Smooth muscle cell of the brain vasculature (primary cell): Measurements from ENCODE around the gene FAM169A.
A peak's percentile ranks its signal among the peaks of the same experiment; 100 is the strongest.
"Not testable (repeated sequence)": the region's sequence is repeated elsewhere in the genome, so short reads cannot be mapped to it uniquely, and the experiment has no call there.

Source experiments
- DNase-seq: peaks from one replicate; pipeline ENCODE4 v3.0.0-alpha.2; 2012; ENCODE audit warnings: low read depth, low spot score

The FAM169A gene

DNA sequence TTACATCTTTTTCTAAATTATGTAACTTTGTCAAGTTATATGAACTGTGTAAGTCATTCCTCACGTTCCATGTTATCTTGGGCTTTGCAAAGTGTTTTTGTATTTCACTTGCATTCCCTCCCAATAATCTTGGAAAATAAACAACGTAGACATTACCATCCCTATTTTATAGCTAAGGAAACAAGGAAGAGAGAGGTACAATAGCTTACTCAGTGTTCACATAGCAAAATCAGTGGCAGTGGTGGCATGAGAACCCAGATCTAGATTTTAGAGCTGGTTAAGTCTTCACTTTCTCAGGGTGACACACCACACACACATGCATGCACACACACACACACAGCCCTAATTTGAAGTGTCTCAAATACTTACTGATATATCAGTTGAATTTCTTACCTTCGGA, 65.0 kb downstream of the FAM169A start:
- DNase-seq = no peak

DNA sequence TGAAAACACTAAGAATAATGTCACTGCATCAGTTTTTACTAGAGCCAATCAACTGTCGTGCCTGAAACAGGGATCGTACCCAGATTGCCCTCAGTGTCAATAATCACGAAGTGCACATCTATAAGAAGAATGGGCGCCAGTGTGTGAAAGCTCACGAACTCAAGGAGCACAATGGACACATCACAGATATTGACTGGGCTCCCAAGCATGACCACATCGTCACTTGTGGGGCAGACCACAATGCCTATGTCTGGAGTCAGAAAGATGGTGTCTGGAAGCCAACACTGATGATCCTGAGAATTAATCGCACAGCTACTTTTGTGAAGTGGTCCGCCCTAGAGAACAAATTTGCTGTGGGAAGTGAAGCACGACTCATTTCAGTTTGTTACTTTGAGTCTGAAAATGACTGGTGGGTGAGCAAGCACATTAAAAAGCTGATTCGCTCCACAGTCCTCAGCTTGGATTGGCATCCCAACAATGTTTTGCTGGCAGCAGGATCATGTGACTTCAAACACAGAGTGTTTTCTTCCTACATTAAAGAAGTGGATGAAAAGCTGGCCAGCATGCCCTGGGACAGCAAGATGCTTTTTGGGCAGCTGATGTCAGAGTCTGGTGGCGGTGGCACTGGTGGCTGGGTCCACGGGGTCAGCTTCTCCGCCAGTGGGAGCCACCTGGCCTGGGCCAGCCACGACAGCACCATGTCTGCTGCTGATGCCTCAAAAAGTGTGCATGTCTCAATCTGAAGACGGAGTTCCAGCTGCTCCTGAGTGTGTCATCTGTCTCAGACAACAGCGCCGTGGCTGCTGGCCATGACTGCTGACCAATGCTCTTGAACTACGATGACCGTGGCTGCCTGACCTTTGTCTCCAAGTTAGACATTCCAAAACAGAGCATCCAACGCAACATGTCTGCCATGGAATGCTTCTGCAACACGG, 66.9 kb downstream of the FAM169A start:
- no peak for DNase-seq

DNA sequence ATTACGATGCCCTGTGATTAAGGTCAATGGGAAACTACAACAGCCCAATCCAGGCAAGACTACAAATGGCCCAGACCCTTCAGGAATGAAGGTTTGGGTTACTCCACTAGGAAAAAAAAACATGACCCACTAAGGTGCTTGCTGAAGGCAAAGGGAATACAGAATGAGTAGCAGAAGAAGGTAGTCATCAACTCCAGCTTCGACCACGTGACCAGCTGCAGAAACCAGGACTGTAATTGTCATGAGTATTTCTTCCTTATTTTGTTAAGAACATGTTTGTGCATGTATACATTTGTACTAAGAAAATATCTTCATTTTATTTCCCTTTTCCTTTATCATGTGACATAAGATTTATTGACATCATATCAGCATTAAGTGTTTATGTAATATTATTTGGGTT, 74.5 kb downstream of the FAM169A start:
- DNase-seq = not testable (repeated sequence)

DNA sequence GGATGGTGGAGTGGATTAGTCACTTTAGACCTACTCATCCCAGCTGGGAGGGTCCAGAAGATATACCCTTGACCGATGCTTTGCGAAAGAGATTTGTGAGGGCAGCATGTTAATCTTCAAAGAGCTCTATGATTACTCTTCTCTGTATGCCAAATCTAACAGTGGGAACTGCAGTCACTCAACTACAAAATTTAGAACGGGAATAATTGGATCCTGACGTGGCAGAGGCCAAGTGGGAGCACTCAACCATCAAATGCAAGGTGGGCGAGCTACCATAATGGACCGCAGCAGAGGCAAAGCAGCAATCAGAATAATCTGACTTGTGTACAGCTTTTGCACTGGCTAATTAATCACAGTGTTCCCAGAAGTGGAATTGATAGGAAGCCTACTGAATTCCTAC, 78.8 kb downstream of the FAM169A start:
- DNase-seq = no peak

DNA sequence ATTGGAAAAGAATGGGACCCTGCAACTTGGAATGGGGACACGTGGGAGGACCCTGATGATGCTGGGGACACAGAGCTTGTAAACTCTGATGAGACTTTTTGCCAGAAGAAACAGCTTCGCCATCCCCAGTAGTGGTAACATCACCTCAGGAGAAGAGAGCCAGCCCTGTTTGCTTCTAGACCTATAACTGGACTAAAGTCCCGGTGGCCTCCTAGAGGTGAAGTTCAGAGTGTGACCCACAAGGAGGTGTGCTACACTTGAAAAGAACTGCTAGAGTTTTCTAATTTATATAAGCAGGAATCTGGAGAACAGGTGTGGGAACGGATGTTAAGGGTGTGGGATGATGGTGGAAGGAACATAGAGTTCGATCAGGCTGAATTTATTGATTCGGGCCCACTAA, 79.3 kb downstream of the FAM169A start:
- DNase-seq = no peak

DNA sequence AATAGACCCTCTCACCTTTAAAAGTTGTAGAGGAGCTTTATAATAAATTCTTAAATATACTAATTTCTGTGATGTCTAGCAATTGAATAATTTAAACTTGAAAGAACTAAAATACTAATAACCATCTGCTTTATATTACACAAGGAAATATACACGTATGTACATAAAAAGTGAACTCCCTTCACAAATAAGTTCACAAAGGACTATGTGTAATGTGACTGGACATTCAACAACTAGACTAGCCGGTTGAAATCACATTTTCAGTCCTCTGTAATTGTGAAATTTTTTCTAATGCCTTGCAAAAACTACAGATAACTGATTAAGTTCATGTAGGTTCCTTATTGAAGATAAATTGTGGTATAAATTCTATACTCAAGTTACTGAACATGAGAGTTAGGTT, 87.6 kb downstream of the FAM169A start:
- DNase-seq = no peak

DNA sequence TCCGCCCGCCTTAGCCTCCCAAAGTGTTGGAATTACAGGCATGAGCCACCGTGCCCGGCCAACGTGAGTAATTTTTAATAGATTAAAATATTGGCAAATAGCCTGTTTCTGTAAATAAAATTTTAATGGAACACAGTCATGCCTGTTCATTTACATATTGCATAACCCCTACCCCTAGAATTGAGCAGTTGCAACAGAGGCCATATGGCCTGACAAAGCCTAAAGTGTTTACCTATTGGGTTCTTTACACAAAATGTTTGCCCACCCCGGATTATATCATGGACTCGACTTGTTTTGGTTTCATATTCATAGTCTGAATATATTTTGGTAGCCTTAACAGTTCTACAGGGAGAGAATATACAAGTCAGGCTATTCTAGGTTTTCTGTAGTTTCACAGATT, 93.8 kb downstream of the FAM169A start:
- DNase-seq = no peak

DNA sequence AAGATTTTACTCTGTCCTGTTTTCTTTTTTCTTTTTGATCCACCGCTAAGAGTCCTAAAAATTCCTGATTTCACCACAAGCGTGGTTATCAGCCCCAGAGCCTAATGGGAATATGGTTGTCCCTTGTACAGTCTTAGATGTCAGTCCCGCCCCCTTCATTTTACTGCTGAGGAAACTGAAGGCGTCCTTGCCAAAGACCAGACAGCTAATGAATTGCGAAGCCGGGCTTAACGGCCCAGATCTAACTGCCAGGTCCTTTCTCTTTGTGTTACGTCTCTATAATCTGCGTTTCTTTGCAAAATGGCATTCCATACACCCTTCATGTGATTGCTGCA, 98.6 kb downstream of the FAM169A start:
- DNase-seq = no peak

DNA sequence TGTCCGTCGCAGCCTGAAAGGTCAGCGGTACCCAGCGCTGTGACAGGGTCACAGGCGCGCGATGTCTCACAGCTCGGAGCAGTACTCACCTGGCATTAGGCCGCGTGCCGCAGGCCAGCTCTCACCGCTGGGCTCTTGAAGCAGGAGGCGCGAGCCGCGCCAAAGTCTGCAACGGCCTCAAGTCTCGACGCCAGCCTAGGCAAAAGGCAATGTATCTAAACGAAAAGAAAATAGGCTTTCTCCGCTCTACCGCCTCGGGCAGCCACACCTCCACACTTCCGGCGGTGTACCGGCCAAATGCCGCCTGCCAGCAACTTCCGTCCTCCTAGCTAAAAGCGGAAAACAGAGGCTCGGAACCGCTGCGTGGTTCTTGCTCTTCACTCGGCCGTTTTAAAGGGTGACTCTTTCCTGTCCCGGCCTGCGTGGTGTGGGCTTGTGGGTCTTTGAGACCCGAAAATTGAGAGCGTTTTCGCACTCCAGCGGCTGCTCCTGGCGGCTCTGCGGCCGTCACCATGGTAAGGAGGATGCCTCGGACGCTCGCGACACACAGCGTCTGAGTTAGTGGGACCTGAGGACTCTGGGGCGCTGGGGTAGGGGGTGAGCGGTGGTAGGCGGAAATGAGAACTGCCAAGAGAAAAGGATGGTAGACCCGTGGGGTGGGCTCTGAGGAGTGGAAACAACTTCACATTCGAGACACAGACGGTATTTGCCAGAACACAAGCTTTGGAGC, 99.2 kb downstream of the FAM169A start, which contains the start of the genes GFM2 and NSA2:
GFM2 (minus strand) TSS at position 269 of the 730 bp plus-strand sequence. CDS start 3,375 bp downstream, outside the sequence.
NSA2 (plus strand) TSS at position 401 of the 730 bp plus-strand sequence; CDS start at position 513, 112 bp downstream.
- DNase-seq = peak; percentile 85

DNA sequence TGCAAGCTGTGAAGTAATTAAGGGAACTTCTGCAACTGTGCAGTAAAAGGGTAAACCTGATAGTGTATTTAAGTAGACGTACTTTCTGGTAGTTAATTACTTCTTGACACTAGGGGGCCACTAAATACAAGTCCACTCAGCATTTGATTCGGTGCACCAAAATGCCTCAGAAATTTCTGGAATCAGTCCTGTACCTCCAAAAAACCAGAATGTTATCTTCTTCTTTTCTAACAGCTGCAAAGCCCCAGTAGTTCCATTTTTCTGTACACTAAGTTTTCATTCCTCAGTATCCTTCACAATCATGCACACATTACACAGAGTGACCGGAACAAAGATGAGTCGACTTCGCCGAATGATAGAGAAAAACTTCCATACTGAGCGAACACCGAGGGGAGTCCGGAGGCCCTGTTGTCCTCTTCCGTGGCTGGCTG, 99.8 kb downstream of the FAM169A start:
- peak; percentile 1 for DNase-seq

DNA sequence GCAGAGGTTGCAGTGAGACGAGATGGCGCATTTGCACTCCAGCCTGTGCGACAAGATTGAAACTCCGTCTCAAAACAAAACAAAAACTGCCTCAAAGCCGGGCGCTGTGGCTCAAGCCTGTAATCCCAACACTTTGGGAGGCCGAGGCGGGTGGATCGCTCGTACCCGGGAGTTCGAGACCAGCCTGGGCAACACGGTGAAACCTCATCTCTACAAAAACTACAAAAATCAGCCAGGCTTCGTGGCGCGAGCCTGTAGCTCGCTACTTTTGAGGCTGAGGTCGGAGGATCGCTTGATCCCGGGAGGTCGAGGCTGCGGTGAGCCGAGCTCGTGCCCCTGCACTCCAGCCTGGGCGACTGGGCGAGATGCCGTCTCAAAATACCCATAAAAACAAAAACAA, 100.3 kb downstream of the FAM169A start:
- no peak for DNase-seq

DNA sequence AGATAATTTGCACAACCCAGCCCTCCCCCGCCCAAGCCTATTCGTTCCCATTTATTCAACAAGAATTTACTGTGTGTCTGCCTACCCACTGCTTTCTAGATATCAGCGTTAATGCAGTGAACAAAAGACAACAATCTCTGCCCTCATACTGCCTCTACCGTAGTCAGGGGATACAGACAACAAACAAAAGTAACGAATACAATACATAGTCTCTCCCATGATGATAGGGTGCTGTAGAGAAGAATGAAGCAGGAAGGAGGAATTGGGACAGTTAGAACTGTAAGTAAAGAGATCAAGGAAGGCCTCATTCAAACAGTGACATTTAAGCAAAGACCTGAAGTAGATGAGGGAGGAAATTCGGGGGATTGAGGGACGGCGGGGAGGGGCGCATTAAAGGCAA, 101.0 kb downstream of the FAM169A start:
- no peak for DNase-seq

DNA sequence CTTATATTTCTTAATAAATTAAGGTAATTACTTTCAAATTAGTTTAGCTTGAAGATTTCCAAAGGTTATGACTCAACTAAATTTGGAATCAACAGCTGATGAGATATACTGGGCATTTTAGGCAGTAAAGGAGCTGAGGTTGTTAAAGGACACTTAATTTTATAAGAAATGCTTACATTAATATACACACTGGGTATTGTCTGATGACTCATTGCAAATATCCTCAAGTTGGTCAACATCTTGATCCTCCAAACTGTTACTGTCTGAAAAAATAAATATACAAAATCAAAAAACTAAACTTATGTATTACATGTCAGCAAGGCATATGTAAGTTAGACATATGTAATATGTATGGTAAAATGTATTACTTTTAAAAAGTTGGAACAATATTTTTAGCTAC, 102.7 kb downstream of the FAM169A start:
- no peak for DNase-seq

DNA sequence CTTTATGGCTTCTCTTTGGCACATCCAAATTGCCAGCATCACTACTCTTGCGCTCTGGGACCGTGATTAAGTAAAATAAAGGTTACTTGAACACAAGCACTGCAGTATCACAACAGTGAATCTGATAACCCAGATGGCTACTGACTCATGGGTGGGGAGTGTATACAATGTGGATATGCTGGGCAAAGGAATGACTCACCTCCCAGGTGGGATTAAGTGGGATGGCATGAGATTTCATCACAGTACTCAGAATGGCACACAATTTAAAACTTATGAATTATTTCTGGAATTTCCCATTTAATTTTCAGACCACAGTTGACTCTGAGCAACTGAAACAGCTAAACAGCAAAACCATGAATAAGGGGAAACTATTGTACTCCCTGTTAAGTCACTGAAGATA, 103.6 kb downstream of the FAM169A start:
- DNase-seq = no peak

DNA sequence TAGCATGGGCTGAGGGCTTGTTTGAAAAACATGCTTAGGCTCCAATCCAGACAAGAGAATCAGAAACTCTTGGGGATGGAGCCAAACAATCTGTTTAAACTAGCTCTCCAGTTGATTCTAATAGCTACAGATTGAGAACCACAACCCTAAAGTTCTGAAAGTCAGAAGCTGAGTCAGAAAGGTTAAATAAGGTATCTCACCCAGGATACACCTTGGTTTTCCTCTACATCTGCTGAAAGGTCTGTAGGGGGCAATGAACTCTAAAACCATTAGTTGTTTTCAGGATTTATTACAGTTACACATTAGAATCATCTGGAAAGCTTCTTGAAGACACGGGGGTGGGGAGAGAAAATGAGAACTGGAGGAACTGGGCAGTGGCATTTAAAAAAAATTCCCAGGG, 104.9 kb downstream of the FAM169A start:
- no peak for DNase-seq

DNA sequence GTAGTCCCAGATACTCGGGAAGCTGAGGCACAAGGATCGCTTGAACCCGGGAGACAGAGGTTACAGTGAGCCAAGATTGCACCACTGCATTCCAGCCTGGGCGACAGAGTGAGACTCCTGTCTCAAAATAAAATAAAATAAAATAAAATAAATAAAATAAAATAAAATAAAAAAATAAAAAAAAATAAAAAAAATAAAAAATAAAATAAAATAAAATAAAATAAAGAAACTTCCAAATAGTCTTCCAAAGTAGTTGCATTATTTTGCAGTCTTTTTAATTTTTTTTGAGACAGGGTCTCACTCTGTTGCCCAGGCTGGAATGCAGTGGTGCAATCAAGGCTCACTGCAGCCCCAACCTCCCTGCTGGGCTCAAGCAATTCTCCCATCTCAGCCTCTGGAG, 117.4 kb downstream of the FAM169A start:
- DNase-seq = not testable (repeated sequence)

DNA sequence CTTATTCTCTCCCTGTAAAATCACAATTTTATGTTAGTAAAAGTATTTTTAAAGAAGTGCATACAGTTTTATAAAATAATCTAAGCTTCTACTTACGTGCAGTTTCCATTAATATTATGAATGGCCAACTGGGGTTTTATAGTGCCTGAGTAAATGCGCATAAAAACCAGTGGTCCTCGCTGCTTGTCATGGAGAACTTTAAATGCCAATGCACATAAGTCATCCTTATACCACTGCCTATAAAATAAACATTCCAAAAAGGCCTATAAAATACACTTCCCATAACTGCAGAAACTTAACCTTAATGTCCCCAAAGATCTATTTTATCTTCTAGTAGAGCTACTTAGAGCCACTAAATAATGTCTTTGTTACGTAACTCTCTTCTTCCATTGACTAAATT, 127.8 kb downstream of the FAM169A start:
- DNase-seq = no peak

DNA sequence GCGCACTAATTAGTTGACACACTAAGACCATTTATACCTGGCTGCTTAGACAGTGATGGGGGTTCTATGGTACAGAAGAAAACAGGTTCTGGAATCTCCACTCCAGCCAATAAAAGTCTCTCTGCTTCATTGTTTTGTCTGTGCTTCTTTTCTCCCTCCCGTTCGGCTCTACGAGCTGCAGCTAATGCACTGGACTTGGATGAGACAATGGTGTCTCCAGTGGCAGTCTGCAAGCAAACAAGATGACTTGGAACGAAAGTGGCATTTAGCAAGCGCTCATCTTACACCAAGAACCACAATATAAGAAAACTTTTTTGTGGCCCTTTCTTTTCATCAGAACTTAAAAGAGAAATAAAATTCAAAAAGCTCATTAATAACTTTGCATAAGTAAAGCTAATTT, 129.4 kb downstream of the FAM169A start:
- DNase-seq = no peak
